Stimulated activated CD4-positive, alpha-beta T cell treated with anti-CD3 and anti-CD28 coated beads, Interleukin-2, amount 100 ng/mL, for 48 hours (primary cell): ENCODE data around the gene RIN1.
"Not testable (repeated sequence)": the region's sequence is repeated elsewhere in the genome, so short reads cannot be mapped to it uniquely, and the experiment has no call there.

ENCODE experiments used
- DNase-seq, 2 donors: peaks; one replicate each; pipeline ENCODE4 v3.0.0-alpha.2; 2020

Gene RIN1

DNA sequence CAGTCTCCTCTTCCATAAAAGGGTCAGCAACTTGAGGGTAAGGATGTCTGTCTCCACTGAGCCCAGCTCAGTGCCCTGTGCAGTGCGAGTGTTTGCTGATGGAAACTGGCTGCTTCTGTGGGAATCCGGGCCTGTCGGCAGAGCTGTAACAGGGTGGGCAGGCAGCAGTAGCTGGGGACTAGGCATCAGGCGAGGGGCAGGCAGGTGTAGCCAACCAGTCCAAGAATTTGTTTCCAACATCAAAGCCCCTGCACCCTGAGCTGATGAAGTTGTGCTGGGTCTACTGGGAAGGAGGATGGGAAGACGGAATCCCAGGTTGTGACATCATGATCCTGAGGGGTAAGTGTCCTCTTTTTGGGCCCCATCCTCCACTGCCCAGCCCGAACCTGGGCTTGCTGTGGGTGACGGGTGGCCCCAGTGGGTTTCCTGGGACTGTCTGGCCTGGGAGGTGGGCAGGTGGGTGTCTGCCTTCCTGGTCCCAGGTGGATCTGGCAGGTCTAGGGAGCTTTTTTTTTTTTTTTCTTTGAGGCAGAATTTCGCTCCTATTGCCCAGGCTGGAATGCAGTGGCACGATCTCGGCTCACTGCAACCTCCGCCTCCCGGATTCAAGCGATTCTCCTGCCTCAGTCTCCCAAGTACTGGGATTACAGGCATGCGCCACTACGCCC lies 24.3 kb upstream of the RIN1 start:
- DNase-seq: no peak

DNA sequence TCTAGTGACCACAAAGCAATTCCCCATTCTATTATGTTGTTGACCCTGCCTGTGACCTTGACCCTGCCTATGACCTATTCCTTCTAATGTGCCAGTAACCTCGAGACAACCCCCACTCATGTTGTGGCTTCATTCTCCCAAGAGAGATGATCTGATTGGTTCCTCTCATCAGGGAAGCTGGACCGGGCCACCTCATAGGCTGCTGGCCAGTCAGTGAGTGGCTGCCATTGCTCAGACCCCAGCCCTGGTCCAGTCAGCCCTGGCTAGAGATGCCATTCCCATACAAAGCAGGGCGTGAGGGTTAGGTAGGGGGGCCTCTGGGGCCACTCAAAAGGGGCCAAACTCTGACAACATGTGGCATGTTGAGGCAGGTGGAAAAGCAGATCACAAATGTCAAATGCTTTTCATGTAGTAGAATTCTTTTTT lies 23.4 kb upstream of the RIN1 start:
- no peak for DNase-seq

- DNase-seq: not testable (repeated sequence)
Observed at GRCh38 chr11:66350560-66351235, 14.5 kb upstream of the RIN1 start.

DNA sequence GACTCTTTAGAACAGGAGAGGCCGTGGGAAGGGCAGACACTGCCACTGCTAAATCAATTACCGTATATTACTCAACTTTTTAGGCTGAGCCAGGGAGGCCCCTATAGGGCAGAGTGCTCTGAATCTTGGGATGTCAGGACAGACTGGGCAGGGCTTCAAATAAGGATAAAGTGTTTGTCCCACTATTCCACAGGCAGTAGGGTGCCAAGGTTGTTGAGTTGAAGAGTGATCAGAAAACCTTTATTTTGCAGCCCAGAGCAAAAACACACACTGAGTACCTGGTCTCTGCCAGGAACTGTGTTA lies 12.8 kb upstream of the RIN1 start:
- DNase-seq: no peak

- peak; percentile 84 to 88 for DNase-seq
Observed at GRCh38 chr11:66347425-66348276, 11.4 kb upstream of the RIN1 start, which contains the start of gene B4GAT1. TSS of gene B4GAT1 (minus strand) at chr11:66347629. CDS start at chr11:66347545, 84 bp downstream.

- no peak for DNase-seq
Observed at GRCh38 chr11:66346476-66347424, 10.5 kb upstream of the RIN1 start.

DNA sequence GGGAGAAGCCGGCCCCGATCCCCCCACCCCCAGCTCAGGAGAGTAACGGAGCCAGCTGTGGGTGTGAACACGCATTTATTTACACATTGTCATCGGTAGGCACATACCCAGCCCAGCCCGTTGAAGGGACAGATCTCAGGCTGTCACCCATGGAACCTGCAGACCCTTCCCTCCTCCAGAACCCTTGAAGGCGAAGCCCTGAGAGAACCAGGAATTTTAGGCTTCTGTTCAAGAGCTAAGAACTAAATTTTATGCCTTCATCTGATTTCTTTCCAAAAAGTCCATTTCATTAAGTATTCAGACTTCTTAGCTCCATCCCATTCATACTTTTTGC lies 9.0 kb upstream of the RIN1 start:
- no peak for DNase-seq

DNA sequence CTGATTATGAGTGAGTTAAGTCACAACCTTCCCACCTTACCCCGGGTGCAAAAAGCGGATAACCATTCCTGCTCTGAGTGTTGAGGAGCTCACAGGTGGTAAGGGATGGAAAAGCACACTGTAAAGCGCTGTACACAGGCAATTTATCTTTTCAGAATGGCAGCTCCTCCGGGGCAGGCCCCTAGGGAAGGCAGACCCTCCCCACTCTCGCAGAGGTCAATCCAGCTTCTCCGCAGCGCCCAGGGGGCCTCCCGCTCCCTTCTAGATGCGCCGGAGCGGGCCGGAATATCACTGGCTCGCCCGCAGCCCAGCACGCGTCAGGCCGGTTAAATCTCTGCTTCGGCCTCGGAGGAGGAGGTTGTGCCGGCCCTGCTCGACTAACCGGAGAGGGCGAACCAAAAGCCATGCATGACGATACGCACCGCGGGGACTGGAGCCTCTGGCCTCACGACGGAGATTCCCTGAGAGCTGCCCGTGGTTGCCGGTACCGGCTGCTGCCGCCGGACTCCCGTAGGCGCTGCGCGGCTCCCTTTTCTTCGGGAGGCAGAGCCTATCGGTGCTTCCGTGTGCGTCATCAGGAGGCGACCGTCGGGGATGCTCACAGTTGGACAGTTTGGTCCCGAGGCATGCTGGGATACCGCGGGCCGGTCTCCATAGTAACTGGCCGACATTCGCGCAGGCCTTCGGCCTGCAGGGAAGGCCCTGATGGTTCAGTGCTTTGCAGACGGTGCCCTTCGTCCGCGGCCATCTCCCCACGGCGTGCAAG lies 8.5 kb upstream of the RIN1 start, which contains the start of gene BRMS1:
Gene BRMS1, minus strand, starts transcription at position 555 of the 766 bp plus-strand sequence. CDS start 2,870 bp downstream, outside the sequence.
- peak; percentile 92 to 94 for DNase-seq

GRCh38 chr11:66343176-66343575 lies 6.9 kb upstream of the RIN1 start:
- no peak for DNase-seq

DNA sequence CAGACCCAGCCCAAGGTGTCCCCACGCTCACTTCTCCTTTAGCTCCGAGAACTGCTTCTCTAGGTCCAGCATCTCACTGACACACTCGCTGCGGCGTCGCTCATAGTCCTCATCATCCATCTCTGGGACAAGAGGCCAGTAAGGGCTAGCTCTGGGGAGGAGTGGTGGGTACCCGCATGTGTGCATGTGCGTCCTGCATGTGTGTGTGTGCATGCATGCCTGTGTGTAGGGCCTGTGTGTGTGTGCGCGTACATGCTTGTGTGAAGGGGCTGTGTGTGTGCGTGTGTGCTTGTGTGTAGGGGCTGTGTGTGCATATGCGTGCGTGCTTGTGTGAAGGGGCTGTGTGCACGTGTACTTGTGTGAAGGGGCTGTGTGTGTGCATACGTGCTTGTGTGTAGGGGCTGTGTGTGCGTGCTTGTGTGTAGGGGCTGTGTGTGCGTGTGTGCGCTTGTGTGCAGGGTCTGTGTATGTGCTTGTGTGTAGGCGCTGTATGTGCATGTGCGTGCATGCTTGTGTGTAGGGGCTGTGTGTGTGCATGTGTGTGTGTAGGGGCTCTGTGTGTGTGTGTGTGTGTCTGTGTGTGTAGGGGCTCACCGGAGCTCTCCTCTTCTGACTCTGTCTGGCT lies 5.4 kb upstream of the RIN1 start:
- DNase-seq: no peak

GRCh38 chr11:66340596-66341501 lies 4.6 kb upstream of the RIN1 start:
- DNase-seq: no peak

- no peak for DNase-seq
Observed at GRCh38 chr11:66339686-66340483, 3.7 kb upstream of the RIN1 start.

DNA sequence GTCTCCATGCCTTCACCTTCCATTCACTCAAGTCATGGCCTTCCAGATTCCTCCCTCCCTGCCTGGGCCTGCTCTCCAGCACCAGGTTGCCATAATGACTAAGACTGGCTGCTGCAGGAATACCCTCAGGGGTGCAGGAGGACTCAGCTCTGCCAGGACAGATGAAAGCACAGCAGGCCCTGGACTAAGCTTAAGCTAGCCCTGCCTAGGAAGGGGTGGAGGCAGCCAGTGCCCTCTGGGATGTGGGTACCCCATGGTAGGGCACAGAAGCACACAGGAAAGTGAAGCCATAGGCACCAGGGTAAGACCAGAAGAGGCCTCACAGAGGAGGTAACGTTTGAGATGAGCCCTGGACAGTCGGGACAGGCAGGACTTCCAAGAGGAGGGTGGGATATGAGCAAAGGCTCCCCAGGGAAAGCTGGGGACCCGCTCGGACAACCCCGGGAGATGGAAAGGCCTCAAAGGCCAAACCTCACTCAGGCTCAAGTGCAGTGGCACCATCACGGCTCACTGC lies 3.0 kb upstream of the RIN1 start:
- no peak for DNase-seq

GRCh38 chr11:66338276-66339161 lies 2.3 kb upstream of the RIN1 start:
- DNase-seq: no peak

DNA sequence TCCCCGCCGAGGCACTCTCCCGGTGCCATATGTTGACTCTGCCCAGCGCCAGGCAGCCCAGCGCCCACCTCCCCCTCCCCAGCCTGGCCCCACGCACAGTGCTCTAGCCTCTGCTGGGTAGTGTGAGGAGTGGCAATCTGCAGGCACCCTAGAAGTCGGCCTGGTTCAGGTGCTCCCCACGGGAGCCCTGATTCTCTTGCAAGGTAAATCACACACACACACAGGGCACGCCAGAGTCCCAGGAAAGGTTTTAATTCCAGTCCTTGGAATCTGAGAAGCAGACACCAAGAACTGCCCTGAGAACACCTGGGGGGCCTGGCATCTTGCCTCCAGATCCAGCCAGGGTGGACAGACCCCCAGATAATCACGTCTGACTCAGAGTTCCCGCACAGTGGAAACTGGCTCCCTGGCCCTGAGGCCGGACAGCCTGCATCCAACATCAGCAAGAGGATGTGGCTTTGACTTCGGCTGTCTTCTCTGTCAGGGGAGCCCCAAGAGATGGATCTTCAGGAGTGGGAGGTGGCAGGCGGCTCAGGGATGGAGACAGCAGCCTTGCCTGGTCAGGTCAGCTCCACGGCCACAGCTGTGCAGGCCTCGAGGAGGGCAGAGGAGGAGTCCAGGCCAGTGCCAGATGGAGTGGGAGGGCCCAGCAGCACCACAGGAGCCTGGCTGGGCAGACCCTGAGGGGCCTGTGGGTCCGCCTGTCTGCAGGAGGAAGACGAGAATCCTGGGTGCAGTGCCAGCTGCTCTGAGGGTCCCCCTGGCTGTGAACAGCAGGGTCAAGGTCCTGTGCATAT lies 1.1 kb upstream of the RIN1 start:
- DNase-seq: no peak

GRCh38 chr11:66335531-66336233 lies 552 bp downstream of the RIN1 start:
- DNase-seq: no peak
